ENCODE data around the gene ZFAND3.

The ZFAND3 gene

DNA sequence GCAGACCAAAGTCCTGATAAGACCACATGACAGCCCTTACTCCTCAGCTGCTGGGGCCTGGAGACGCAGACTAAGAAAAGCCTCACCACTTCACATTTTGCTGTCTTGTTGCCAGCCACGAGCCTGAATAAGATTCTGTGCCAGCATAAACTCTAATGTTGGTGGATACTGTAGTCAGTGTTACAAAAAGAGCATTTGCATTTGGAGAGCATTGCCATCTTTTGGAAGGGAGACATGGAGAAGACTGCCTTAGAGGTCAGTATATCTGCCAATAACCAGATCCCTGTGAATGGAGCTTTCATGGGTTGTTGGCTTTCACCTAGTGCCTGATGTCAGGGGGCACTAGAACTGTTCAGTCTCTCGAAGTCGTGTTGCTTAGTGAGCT is 315.2 kb downstream of the ZFAND3 start:
- no peak for DNase-seq (ENCODE audit: low spot score)

GRCh38 chr6:38136547-38136946 is 317.0 kb downstream of the ZFAND3 start:
- no peak for DNase-seq (ENCODE audit: low spot score)

DNA sequence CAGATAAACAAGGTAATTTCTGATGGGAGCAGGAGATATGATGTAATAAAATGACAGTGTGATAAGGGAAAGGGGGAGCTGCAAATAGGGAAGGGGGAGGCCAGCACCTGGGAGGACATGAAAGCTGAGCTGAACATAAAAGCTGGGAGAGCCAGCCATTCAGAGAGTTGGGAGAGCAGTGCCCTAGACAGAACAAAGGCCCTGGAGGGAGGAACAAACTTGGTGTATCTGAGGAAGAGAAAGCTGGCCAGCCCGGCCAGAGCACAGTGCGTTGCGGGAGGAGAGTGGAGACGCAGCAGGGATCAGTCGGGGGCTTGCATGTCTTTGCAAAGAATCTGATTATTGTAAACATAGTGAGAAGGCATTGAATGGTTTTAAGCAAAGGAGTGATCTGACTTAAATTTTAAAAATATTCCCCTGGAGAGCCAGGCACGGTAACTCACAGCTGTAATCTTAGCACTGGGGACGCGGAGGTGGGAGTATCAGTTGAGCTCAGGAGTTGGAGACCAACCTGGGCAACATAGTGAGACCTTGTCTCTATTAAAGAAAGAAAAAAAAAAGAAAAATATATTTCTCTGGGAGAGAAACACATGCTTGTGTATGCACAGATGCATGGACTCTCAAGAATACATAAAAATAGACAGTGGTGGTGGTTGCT is 318.2 kb downstream of the ZFAND3 start:
- no peak for DNase-seq (ENCODE audit: low spot score)

GRCh38 chr6:38138374-38138773 is 318.8 kb downstream of the ZFAND3 start:
- no peak for DNase-seq (ENCODE audit: low spot score)

- peak; percentile 20 for DNase-seq (ENCODE audit: low spot score)
These were observed 321.6 kb downstream of the ZFAND3 start for GRCh38 chr6:38141085-38141484.

GRCh38 chr6:38141716-38142115 is 322.2 kb downstream of the ZFAND3 start:
- no peak for DNase-seq (ENCODE audit: low spot score)

DNA sequence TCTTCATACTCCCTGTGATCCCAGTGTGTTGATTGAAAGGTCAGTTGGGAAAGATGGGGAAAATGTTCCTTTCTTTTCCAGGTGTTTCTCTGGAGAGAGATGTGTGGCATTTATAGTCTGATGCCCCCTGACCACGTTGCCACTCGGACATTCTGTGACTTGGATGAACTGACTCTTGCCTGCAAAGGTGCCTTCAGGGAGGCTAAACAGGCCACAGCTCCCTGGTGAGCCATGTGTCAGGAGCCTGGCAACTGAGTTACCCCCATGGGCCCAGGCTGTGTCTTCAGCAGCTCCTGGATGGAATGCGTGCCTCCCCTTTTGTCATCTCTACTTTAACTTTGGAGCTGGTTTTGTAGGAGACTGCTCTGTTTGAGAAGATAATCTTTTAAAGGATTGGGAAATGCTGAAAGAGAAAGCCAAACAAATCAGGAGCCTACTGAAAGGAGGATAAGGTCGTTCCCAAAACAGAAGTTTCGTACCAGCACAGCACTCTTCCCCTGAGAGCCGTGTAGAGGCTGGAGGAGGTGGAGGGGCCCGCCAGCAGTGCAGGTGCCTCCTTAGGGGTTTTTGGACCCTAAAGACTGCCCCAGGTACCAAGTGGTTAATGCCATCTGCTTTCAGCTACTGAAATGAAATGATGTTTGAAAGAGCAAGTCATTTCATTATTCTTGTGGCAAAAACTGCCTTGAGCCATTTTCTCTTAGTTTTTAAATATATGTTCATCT is 322.8 kb downstream of the ZFAND3 start:
- no peak for DNase-seq (ENCODE audit: low spot score)

- DNase-seq (ENCODE audit: low spot score): peak; percentile 17
These were observed 323.9 kb downstream of the ZFAND3 start for GRCh38 chr6:38143191-38144150.

DNA sequence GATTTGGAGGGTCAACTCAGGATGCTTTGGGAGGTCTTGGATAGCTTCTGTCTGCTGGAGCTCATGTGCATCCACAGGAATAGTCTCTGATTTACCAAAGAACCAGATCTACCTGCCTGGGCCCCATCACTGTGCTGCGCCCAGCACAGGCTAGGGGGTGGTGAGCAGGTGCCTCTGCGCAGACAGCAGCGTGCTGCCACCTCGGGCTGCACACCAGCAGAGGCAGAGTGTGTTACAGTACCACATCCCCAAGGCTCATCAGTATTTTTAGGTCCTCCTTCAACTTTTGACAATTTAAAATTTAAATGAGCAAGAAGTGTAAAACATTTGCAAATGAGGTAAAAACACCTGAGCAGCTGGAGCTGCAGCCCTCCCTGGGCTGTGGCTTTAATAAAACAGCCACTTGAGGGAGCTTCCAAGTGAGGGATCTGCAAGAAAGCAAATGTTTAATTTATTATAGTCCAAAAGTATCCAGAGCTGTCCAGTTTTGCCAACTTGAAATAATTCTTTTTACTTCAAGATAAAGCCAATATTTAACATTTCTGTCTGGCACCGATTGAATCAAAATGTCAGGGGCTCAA is 324.9 kb downstream of the ZFAND3 start:
- DNase-seq (ENCODE audit: low spot score): no peak

GRCh38 chr6:38146021-38146733 is 326.6 kb downstream of the ZFAND3 start:
- DNase-seq (ENCODE audit: low spot score): no peak

DNA sequence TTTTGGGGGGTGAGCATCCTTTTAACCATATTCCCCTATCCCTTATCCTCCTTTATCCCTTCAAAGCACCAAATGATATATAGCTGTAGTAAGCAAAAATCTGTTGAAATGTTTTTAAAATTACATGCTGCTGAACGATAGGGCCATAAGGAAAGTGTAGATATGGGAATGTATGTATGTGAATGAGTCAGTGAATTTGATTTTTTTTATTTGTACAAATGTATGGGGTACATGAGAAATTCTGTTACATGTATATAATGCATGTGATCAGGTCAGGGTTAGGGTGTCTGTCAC is 327.2 kb downstream of the ZFAND3 start:
- DNase-seq (ENCODE audit: low spot score): no peak

- no peak for DNase-seq (ENCODE audit: low spot score)
These were observed 329.1 kb downstream of the ZFAND3 start for GRCh38 chr6:38148606-38149005.

- DNase-seq (ENCODE audit: low spot score): no peak
These were observed 330.0 kb downstream of the ZFAND3 start for GRCh38 chr6:38149531-38149930.

DNA sequence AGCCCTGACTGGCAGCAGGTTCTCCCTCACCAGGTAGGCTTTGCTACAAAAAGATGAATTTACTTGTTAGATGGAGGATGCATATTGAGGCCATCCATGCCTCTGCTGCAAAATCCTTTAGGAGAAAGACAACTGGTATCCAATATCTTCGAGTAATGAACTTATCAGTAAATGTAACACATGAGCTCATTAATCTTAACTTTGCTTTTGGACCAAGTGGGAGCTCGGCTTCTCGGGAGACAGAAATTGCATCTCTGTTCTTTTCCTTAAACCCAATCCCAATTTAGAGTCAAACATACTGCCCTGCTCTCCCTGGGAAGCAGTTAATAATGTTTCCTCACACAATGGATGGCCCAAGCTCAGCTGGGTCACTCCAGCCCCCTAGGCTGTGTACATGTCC is 330.5 kb downstream of the ZFAND3 start:
- DNase-seq (ENCODE audit: low spot score): no peak

GRCh38 chr6:38150681-38151296 is 331.3 kb downstream of the ZFAND3 start:
- no peak for DNase-seq (ENCODE audit: low spot score)

DNA sequence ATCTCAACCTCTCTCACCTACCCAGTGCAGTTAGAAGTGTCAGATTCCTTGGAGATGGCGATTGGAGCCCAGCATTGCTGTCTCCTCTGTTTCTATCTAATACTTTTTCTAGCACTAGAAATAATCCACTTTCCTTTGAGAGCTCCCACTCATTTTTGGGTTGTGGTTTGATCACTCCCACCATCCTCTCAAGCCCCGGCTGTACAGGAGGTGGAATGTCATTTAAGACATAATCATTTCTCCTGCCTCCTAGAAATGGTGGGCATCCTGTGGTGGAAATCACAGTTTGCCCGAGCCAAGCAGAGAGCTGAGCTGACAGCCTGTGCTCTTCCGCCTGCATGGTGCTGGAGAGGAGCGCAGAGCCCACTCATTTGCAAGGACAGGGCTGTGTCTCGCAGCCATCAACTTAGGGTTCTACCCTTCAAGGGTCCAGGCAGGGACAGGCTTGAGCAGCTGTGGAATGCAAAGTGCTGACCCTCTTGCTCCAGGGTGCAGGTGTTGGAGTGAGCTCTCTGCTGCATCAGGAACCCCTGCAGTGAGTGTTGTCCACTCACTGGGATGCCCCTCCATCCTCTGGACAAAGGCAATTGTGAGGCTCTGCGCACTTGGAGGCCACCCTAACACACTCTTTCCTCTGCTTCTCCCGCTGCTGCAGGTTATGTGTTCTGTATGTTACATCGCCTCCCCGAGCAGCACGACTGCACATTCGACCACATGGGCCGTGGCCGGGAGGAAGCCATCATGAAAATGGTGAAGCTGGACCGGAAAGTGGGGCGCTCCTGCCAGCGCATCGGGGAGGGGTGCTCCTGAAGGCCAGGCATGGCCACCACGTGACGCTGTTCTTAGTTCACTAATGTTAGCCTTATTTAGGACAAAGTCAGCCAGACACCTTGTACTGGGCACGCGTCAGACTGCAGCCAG is 332.3 kb downstream of the ZFAND3 start:
- DNase-seq (ENCODE audit: low spot score): no peak

DNA sequence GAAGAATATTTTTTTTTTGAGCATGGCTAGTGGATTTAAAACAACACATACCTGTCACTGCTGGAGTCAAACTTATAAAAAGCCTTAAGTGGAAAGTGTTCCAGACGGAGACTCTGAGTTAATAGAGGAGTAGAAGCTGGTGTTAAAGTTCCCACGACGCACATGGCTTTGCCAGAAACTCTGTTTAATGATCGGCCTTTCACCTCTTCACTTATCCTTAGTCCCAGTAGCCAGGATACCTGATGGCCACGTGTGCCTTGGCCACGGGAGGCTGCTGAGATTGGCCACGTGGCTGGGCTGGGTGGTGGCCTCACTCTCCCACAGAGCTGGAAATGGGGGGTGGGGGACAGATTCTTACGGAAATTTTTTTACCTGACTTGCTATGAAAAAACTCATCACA is 333.1 kb downstream of the ZFAND3 start:
- no peak for DNase-seq (ENCODE audit: low spot score)

- no peak for DNase-seq (ENCODE audit: low spot score)
These were observed 333.7 kb downstream of the ZFAND3 start for GRCh38 chr6:38153076-38153797.

GRCh38 chr6:38153798-38154345 is 334.3 kb downstream of the ZFAND3 start:
- DNase-seq (ENCODE audit: low spot score): no peak
